ENCODE results near the gene IGF2BP3.

Gene IGF2BP3

GRCh38 chr7:23268167-23268566, 202.1 kb downstream of the IGF2BP3 start:
- ChIA-PET CTCF (interaction anchor here (1.1 to 8.3 kb wide), 4 partner anchors 7 to 62 kb away, joined by 3 to 135 read pairs (median 10); no protein-coding TSS in a partner anchor), POLR2A (no interaction called here)
- no peak for DNase-seq (ENCODE audit: extremely low spot score)
- TF ChIP-seq CTCF (IDR thresholded peaks at IDR 0.05; ENCODE audit: control extremely low read depth, extremely low read depth, low read depth, missing control alignments), result no peak

- no peak for TF ChIP-seq CTCF (IDR thresholded peaks at IDR 0.05; ENCODE audit: control extremely low read depth, extremely low read depth, low read depth, missing control alignments)
- no peak for DNase-seq (ENCODE audit: extremely low spot score)
- CTCF ChIA-PET, result interaction anchor here (3.0 to 8.3 kb wide), 2 partner anchors 6 to 10 kb away, joined by 16 to 135 read pairs; no protein-coding TSS in a partner anchor
- POLR2A ChIA-PET, result no interaction called here
Measured at GRCh38 chr7:23267357-23267756, 202.9 kb downstream of the IGF2BP3 start.

- ChIA-PET POLR2A (no interaction called here), CTCF (no interaction called here)
- DNase-seq (ENCODE audit: extremely low spot score), result no peak
Measured at GRCh38 chr7:23266918-23267317, 203.4 kb downstream of the IGF2BP3 start.

GRCh38 chr7:23264916-23265458, 205.3 kb downstream of the IGF2BP3 start:
- POLR2A ChIA-PET, result no interaction called here
- DNase-seq (ENCODE audit: extremely low spot score), result no peak
- TF ChIP-seq CTCF (IDR thresholded peaks at IDR 0.05; ENCODE audit: control extremely low read depth, extremely low read depth, low read depth, missing control alignments), result no peak
- CTCF ChIA-PET, result interaction anchor here (1.1 to 10.5 kb wide), 6 partner anchors 6 to 282 kb away, joined by 3 to 135 read pairs (median 4); no protein-coding TSS in a partner anchor

More at GRCh38 chr7:23266918-23267317, 203.4 kb downstream of the IGF2BP3 start:
- no peak for TF ChIP-seq CTCF (IDR thresholded peaks at IDR 0.05; ENCODE audit: control extremely low read depth, extremely low read depth, low read depth, missing control alignments)

GRCh38 chr7:23261843-23262452, 208.3 kb downstream of the IGF2BP3 start:
- peak; percentile 88 for TF ChIP-seq CTCF (IDR thresholded peaks at IDR 0.05; ENCODE audit: control extremely low read depth, extremely low read depth, low read depth, missing control alignments)
- DNase-seq (ENCODE audit: extremely low spot score), result peak; percentile 82
- CTCF ChIA-PET, result interaction anchor here (0.7 to 10.5 kb wide), 10 partner anchors 9 to 281 kb away, joined by 3 to 135 read pairs (median 8); partner anchors contain the start of gene GPNMB
- POLR2A ChIA-PET, result no interaction called here

- no peak for TF ChIP-seq CTCF (IDR thresholded peaks at IDR 0.05; ENCODE audit: control extremely low read depth, extremely low read depth, low read depth, missing control alignments)
- DNase-seq (ENCODE audit: extremely low spot score), result no peak
- ChIA-PET CTCF (interaction anchor here (1.0 to 10.5 kb wide), 5 partner anchors 11 to 177 kb away, joined by 3 to 135 read pairs (median 6); no protein-coding TSS in a partner anchor), POLR2A (no interaction called here)
Measured at GRCh38 chr7:23260371-23260770, 209.9 kb downstream of the IGF2BP3 start.
